Measurements from ENCODE around the gene CCR7. TPM values are rescaled to one million over a fixed set of nuclear protein-coding genes. Genes with fewer than 3 reads are reported as not detected.

The CCR7 gene
- total and polyA plus RNA-seq, 2 of the 8 experiments (the other 6 are each of a cell fraction or from before 2014, with no cell fraction given), result 0.12 to 0.17 TPM

DNA sequence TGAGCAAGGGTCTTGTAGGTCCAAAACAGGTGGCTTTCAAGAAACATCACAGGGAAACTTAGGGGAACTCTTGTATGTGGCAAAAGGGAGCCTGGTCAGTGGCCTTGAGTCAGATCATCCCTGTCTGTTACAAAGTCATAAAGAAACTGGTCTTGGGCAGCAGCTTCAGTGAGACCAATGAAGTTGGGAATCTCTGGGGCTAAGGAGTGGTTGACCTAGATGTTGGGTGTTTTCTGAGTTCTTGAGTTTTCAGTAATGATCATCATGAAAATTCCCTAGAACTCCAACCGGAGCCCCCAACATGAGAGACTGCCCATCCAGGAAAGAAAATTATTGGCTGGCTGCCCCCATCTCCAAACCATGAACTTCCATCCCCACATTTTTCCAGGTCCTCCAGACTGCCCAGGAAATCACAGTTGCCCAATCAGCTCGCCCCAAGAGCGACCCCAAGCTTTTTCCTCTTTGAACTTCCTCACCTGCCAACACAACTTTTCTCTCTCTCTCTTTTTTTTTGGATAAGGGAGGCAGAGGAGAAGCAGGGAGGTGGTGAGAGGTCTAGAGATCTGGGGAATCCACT is 3.9 kb downstream of the CCR7 start:
- no peak overlapping the region for H2AFZ ChIP-seq (ENCODE audit: low read length)
- POLR2A ChIA-PET (ENCODE audit: partially characterized antibody), result interaction anchor here (0.7 kb wide), 1 partner anchor 32 kb away, joined by 3 read pairs; no protein-coding TSS in a partner anchor

More for the DNA sequence above, 3.9 kb downstream of the CCR7 start:
- FAIRE-seq (no peak), DNase-seq (ENCODE audit: low read depth in 1 of 2, low spot score in 2 of 2) (no peak)
- H3K23ac ChIP-seq (ENCODE audit: insufficient read length), result no peak overlapping the region
- TF ChIP-seq BACH1 (IDR thresholded peaks at IDR 0.05; ENCODE audit: low read length) (no peak), SUZ12 (IDR thresholded peaks at IDR 0.05; ENCODE audit: low read length) (no peak), BRCA1 (IDR thresholded peaks at IDR 0.05; ENCODE audit: low read depth, low read length) (no peak), PHF8 (conservative IDR thresholded peaks at IDR 0.05; ENCODE audit: low read depth, low read length) (no peak), POLR2AphosphoS5 (IDR thresholded peaks at IDR 0.05; ENCODE audit: low read depth, low read length) (no peak), RAD21 (IDR thresholded peaks at IDR 0.05 in 1 of 2, conservative IDR thresholded peaks at IDR 0.05 in 1 of 2; ENCODE audit: low read depth in 2 of 2, low read length in 2 of 2) (no peak), SRF (IDR thresholded peaks at IDR 0.05; ENCODE audit: low read depth, low read length) (no peak), NRF1 (IDR thresholded peaks at IDR 0.05; ENCODE audit: low read depth, low read length) (no peak), CREB1 (IDR thresholded peaks at IDR 0.05) (no peak)
- no peak overlapping the region for H2AK5ac ChIP-seq (ENCODE audit: low read depth, low read length)
- no peak overlapping the region for H3K4me2 ChIP-seq (ENCODE audit: insufficient read depth in 1 of 2, low read depth in 2 of 2, low read length in 2 of 2)
- H2BK120ac ChIP-seq (replicated peaks; ENCODE audit: low read depth, low read length), result no peak overlapping the region
- H2BK12ac ChIP-seq (ENCODE audit: low read depth, low read length), result no peak overlapping the region
- H3K14ac ChIP-seq (ENCODE audit: insufficient read length), result no peak overlapping the region
- H4K5ac ChIP-seq (ENCODE audit: insufficient read length, low read depth, low read length), result no peak overlapping the region
- no peak overlapping the region for H3K4me3 ChIP-seq (ENCODE audit: extremely low read depth in 1 of 4, insufficient read depth in 2 of 4, low read depth in 3 of 4, low read length in 4 of 4)
- CTCF ChIA-PET (ENCODE audit: partially characterized antibody), result interaction anchor here (0.6 to 6.7 kb wide), 27 partner anchors 10 to 988 kb away, joined by 3 to 100 read pairs (median 5); partner anchors contain the start of gene IGFBP4
- no peaks in the 10 kb centered on the region for H3K23me2 ChIP-seq (ENCODE audit: low read depth, low read length)
- no peak overlapping the region for H2BK15ac ChIP-seq (ENCODE audit: low read length)
- no peak overlapping the region for H3K4ac ChIP-seq (replicated peaks; ENCODE audit: insufficient read length, low read depth, low read length)
- H3K18ac ChIP-seq (ENCODE audit: extremely low read depth, low read length), result no peak overlapping the region
- no peaks in the 10 kb centered on the region for H3K79me2 ChIP-seq (ENCODE audit: control insufficient read depth in 1 of 2, insufficient read depth in 2 of 2, low read length in 2 of 2)
- peaks cover 0 to 9% (median 3%) of the 10 kb centered on the region in 4 experiments; a peak in 5 of 7 replicates for H3K4me1 ChIP-seq (replicated peaks in 1 of 4; ENCODE audit: control insufficient read depth in 3 of 4, insufficient read depth in 4 of 4, low read length in 3 of 4)
- no peaks in the 10 kb centered on the region for H4K20me1 ChIP-seq (replicated peaks in 1 of 2; ENCODE audit: control insufficient read depth in 1 of 2, insufficient read depth in 2 of 2, low read length in 2 of 2)
- H4K91ac ChIP-seq (replicated peaks; ENCODE audit: insufficient read length, low read length), result no peak overlapping the region
- no peaks in the 10 kb centered on the region for H3K36me3 ChIP-seq (ENCODE audit: control insufficient read depth in 2 of 4, insufficient read depth in 4 of 4, low read length in 3 of 4)
- no peaks in the 10 kb centered on the region for H3K79me1 ChIP-seq (ENCODE audit: low read depth, low read length)
- no peaks in the 10 kb centered on the region for H3K9me3 ChIP-seq (ENCODE audit: insufficient read depth in 2 of 2, low read depth in 1 of 2, low read length in 1 of 2)
- no peak overlapping the region for H3K27ac ChIP-seq (ENCODE audit: low read depth, low read length)
- no peak overlapping the region for H2BK5ac ChIP-seq (ENCODE audit: low read depth, low read length)
- no peak overlapping the region for H2BK20ac ChIP-seq (ENCODE audit: low read length)
- WGBS, 2 experiments (ENCODE audit: extremely low coverage in 1 of 2, insufficient coverage in 1 of 2, insufficient read length in 1 of 2, insufficient replicate concordance in 2 of 2, low coverage in 1 of 2, low lambda C conversion rate in 2 of 2, missing lambda C conversion rate in 1 of 2), result 70% methylated on average over 3 of the region's 3 CpGs; no CpG with 5 or more reads in 1 of the 2 experiments
- no peak overlapping the region for H3K9ac ChIP-seq (replicated peaks in 1 of 4; ENCODE audit: extremely low read depth in 1 of 4, low read depth in 3 of 4, low read length in 3 of 4)
- H4K8ac ChIP-seq (ENCODE audit: extremely low read depth, insufficient read depth, low read length), result no peak overlapping the region
- H3K27me3 ChIP-seq (replicated peaks in 1 of 4; ENCODE audit: control insufficient read depth in 3 of 4, extremely low read depth in 1 of 4, insufficient read depth in 3 of 4, low read length in 3 of 4), result no peaks in the 10 kb centered on the region; a peak in 1 of 7 replicates
- no peak overlapping the region for H3K56ac ChIP-seq (replicated peaks; ENCODE audit: insufficient read length, low read depth, low read length)
